ENCODE results near the gene CHST3.

- no peak for TF ChIP-seq CTCF (IDR thresholded peaks at IDR 0.05)
- no peak for TF ChIP-seq POLR2A (IDR thresholded peaks at IDR 0.05)
Measured at GRCh38 chr10:72016608-72017300, 52.6 kb downstream of the CHST3 start.

Data from tibial nerve (tissue), 3 donors.